Spleen (tissue), 7 donors: ENCODE data around the gene AKT3.

ENCODE experiments used
- CTCF ChIP-seq, 11 experiments: fragments of 200-600 bp in 7 of 11; fragments of 450-650 bp in 4 of 11; sonication (generic) in 4 of 11; IDR thresholded peaks in 8 of 11; conservative IDR thresholded peaks in 3 of 11; 1 replicate in 7 of 11; 2 replicates in 4 of 11; pipeline versions ENCODE4 v1.4.0 to v1.8.0; 2016 to 2021; ENCODE audit warnings: antibody characterized with exemption in 11 of 11, inconsistent platforms in 4 of 11, mild to moderate bottlenecking in 1 of 11
- POLR2A ChIP-seq, 3 donors: fragments of 450-650 bp; IDR thresholded peaks; one replicate each; pipeline ENCODE4 v1.5.1; 2017; ENCODE audit warnings: antibody characterized with exemption in 3 of 3, mild to moderate bottlenecking in 1 of 3
- donor health status: DM: no; HTN: no; CAD: no; lungs with moderate emphysema.
- donor health status: DM: no; HTN: no; CAD: no.
- donor health status: DM: no; HTN: no; CAD: no.

GRCh38 chr1:243754348-243754747 is 95.7 kb downstream of the AKT3 start:
- TF ChIP-seq CTCF (IDR thresholded peaks at IDR 0.05 in 8 of 11, conservative IDR thresholded peaks at IDR 0.05 in 3 of 11) = no peak
- no peak for TF ChIP-seq POLR2A (IDR thresholded peaks at IDR 0.05)
